IMR-90 (cell line): Measurements from ENCODE around the gene AK3. TPM values are rescaled to one million over a fixed set of nuclear protein-coding genes. Genes with fewer than 3 reads are reported as not detected.

ENCODE experiments used
- ATAC-seq: fragments of 200-7000 bp; cut with Tn5 transposase; 2 replicates; pipeline ENCODE4 v1.9.1; 2020; ENCODE audit warnings: low read depth, mild to moderate bottlenecking, moderate library complexity
- BruUV-seq: library from RNA; stranded (reverse); fragments of 400-500 nt; replicated peaks from 2 replicates; lab custom pipeline; 2021; lab: Mats Ljungman, UMichigan
- CTCF ChIA-PET: fragments of 300-600 bp; formaldehyde crosslinking; extraction: SDS; loops from one replicate; lab custom pipeline; 2021; ENCODE audit warnings: antibody characterized with exemption; lab: Yijun Ruan, JAX
- POLR2A ChIA-PET: fragments of 300-600 bp; sonication (Branson Sonifier 250); formaldehyde crosslinking; loops from one replicate; lab custom pipeline; 2022; ENCODE audit warnings: antibody characterized with exemption; ENCODE audit not compliant: unreplicated experiment; lab: Charles Lee
- DNase-seq: peaks from one replicate; pipeline ENCODE4 v3.0.0; 2013
- H2AFZ ChIP-seq: replicated peaks from 2 replicates; pipeline ENCODE3; 2013; ENCODE audit warnings: low read length, mild to moderate bottlenecking; ENCODE audit not compliant: poor library complexity
- H2AK5ac ChIP-seq: 2 replicates; pipeline ENCODE4 v1.6.1; 2013; ENCODE audit warnings: low read depth, low read length, inconsistent platforms
- H2AK9ac ChIP-seq: replicated peaks from 2 replicates; pipeline ENCODE3; 2013; ENCODE audit warnings: mild to moderate bottlenecking, low read depth, low read length, moderate library complexity; ENCODE audit not compliant: poor library complexity
- H2BK120ac ChIP-seq: 2 replicates; pipeline ENCODE4 v1.6.1; 2013; ENCODE audit warnings: low read depth, low read length, inconsistent platforms
- H2BK15ac ChIP-seq: 3 replicates; pipeline ENCODE4 v1.6.1; 2013; ENCODE audit warnings: low read depth, low read length, inconsistent platforms
- H2BK20ac ChIP-seq: 2 replicates; pipeline ENCODE4 v1.6.1; 2013; ENCODE audit warnings: low read depth, mild to moderate bottlenecking, inconsistent platforms, low read length, moderate library complexity
- H2BK5ac ChIP-seq: 2 replicates; pipeline ENCODE4 v1.6.1; 2013; ENCODE audit warnings: mild to moderate bottlenecking, low read depth, low read length, inconsistent platforms; ENCODE audit not compliant: poor library complexity, severe bottlenecking
- H3K14ac ChIP-seq: replicated peaks from 2 replicates; pipeline ENCODE4 v1.6.1; 2013; ENCODE audit warnings: low read depth, low read length, inconsistent platforms
- H3K18ac ChIP-seq: 2 replicates; pipeline ENCODE4 v1.6.1; 2013; ENCODE audit warnings: low read depth, low read length, control low read depth
- H3K23ac ChIP-seq: 2 replicates; pipeline ENCODE4 v1.6.1; 2013; ENCODE audit warnings: low read depth, low read length, inconsistent platforms
- H3K27ac ChIP-seq: 2 replicates; pipeline ENCODE4 v1.5.1; 2013; ENCODE audit warnings: mild to moderate bottlenecking, control low read depth, low read length; ENCODE audit not compliant: insufficient read depth
- H3K27me3 ChIP-seq: 2 replicates; pipeline ENCODE4 v1.6.1; 2013; ENCODE audit warnings: low read length; ENCODE audit not compliant: control insufficient read depth, insufficient read depth
- H3K36me3 ChIP-seq: 2 replicates; pipeline ENCODE4 v1.6.1; 2013; ENCODE audit warnings: low read length, mixed read lengths; ENCODE audit not compliant: control insufficient read depth, insufficient read depth
- H3K4ac ChIP-seq: 2 replicates; pipeline ENCODE4 v1.6.1; 2013; ENCODE audit warnings: low read depth, low read length, inconsistent platforms
- H3K4me1 ChIP-seq: 2 replicates; pipeline ENCODE4 v1.6.1; 2013; ENCODE audit warnings: low read length, mixed read lengths; ENCODE audit not compliant: control insufficient read depth, insufficient read depth
- H3K4me2 ChIP-seq: 2 replicates; pipeline ENCODE4 v1.6.1; 2013; ENCODE audit warnings: low read depth, mild to moderate bottlenecking, control low read depth, low read length, moderate library complexity
- H3K4me3 ChIP-seq: 2 replicates; pipeline ENCODE4 v1.5.1; 2013; ENCODE audit warnings: low read depth, mild to moderate bottlenecking, control low read depth, low read length, moderate library complexity; ENCODE audit not compliant: insufficient read depth
- H3K56ac ChIP-seq: 2 replicates; pipeline ENCODE4 v1.6.1; 2013; ENCODE audit warnings: low read length, inconsistent platforms; ENCODE audit not compliant: insufficient read depth; ENCODE audit errors: extremely low read depth
- H3K79me1 ChIP-seq, 2 experiments: 2 replicates each; pipeline ENCODE4 v1.6.1; 2013; ENCODE audit warnings: low read length in 2 of 2, inconsistent platforms in 1 of 2, low read depth in 1 of 2
- H3K9ac ChIP-seq: 2 replicates; pipeline ENCODE4 v1.6.1; 2013; ENCODE audit warnings: low read depth, low read length, control low read depth
- H3K9me1 ChIP-seq: 2 replicates; pipeline ENCODE4 v1.6.1; 2013; ENCODE audit warnings: low read length, inconsistent platforms; ENCODE audit not compliant: insufficient read depth
- H3K9me3 ChIP-seq: 2 replicates; pipeline ENCODE4 v1.6.1; 2013; ENCODE audit warnings: low read length; ENCODE audit not compliant: control insufficient read depth, insufficient read depth
- H4K20me1 ChIP-seq: 2 replicates; pipeline ENCODE4 v1.6.1; 2013; ENCODE audit warnings: low read length, inconsistent platforms; ENCODE audit not compliant: insufficient read depth
- H4K5ac ChIP-seq: 2 replicates; pipeline ENCODE4 v1.6.1; 2013; ENCODE audit warnings: mild to moderate bottlenecking, low read depth, low read length, control low read depth
- H4K8ac ChIP-seq, 2 experiments: 2 replicates each; pipeline ENCODE4 v1.6.1; 2013; ENCODE audit warnings: low read depth in 2 of 2, low read length in 2 of 2, control low read depth in 1 of 2, inconsistent platforms in 1 of 2
- H4K91ac ChIP-seq: 2 replicates; pipeline ENCODE4 v1.6.1; 2013; ENCODE audit warnings: low read depth, low read length, inconsistent platforms; ENCODE audit not compliant: insufficient read depth
- BHLHE40 ChIP-seq: fragments of 150-350 bp; IDR thresholded peaks from 2 replicates; pipeline ENCODE4 v1.6.1; 2016; ENCODE audit warnings: mild to moderate bottlenecking, low read depth, low read length
- CEBPB ChIP-seq: IDR thresholded peaks from 2 replicates; pipeline ENCODE4 v1.6.1; 2012; ENCODE audit warnings: low read depth, low read length, improper control_type of control experiment
- CHD1 ChIP-seq: IDR thresholded peaks from 2 replicates; pipeline ENCODE4 v1.6.1; 2012; ENCODE audit warnings: low read depth, low read length, improper control_type of control experiment
- FOS ChIP-seq: fragments of 150-350 bp; IDR thresholded peaks from 2 replicates; pipeline ENCODE4 v1.6.1; 2016; ENCODE audit warnings: low read depth, low read length
- MAFK ChIP-seq: IDR thresholded peaks from 2 replicates; pipeline ENCODE4 v1.6.1; 2012; ENCODE audit warnings: low read depth, low read length, improper control_type of control experiment
- MAZ ChIP-seq: IDR thresholded peaks from 2 replicates; pipeline ENCODE4 v1.6.1; 2012; ENCODE audit warnings: low read depth, mild to moderate bottlenecking, low read length, improper control_type of control experiment, moderate library complexity, borderline replicate concordance
- MXI1 ChIP-seq: IDR thresholded peaks from 2 replicates; pipeline ENCODE4 v1.6.1; 2012; ENCODE audit warnings: low read depth, mild to moderate bottlenecking, low read length, moderate library complexity, borderline replicate concordance
- POLR2A ChIP-seq: IDR thresholded peaks from 2 replicates; pipeline ENCODE4 v1.6.1; 2012; ENCODE audit warnings: mild to moderate bottlenecking, low read depth, low read length
- RAD21 ChIP-seq: IDR thresholded peaks from 2 replicates; pipeline ENCODE4 v1.6.1; 2012; ENCODE audit warnings: low read length, improper control_type of control experiment
- RCOR1 ChIP-seq: IDR thresholded peaks from 2 replicates; pipeline ENCODE4 v1.6.1; 2012; ENCODE audit warnings: mild to moderate bottlenecking, low read length, improper control_type of control experiment; ENCODE audit not compliant: insufficient replicate concordance
- RFX5 ChIP-seq: IDR thresholded peaks from 2 replicates; pipeline ENCODE4 v1.8.0; 2012; ENCODE audit warnings: low read depth, mild to moderate bottlenecking, low read length, moderate library complexity
- SMC3 ChIP-seq: fragments of 150-350 bp; IDR thresholded peaks from 2 replicates; pipeline ENCODE4 v1.6.1; 2016; ENCODE audit warnings: low read depth, mild to moderate bottlenecking, antibody characterized with exemption, low read length, moderate library complexity
- WGBS, 2 experiments: methylation state at CpG; one replicate each; pipeline versions ENCODE4 v1.1.5 to v1.1.7; 2013; ENCODE audit warnings: missing lambda C conversion rate in 2 of 2; ENCODE audit not compliant: insufficient read length in 1 of 2; ENCODE audit errors: extremely low coverage in 2 of 2; 5-methylcytosine and 5-hydroxymethylcytosine counted together
- dilution Hi-C: fragments of 300-500 bp; cut with HindIII; formaldehyde crosslinking; loops from one replicate; pipeline ENCODE4 v1.14.3; 2018; ENCODE audit warnings: low sequenced_read_pairs; ENCODE audit not compliant: unreplicated experiment
- in situ Hi-C: fragments of 300-500 bp; cut with MboI; formaldehyde crosslinking; loops from 3 replicates; pipeline ENCODE4 v1.14.3; 2019; ENCODE audit warnings: low sequenced_read_pairs, inconsistent platforms, mixed read lengths
- intact Hi-C: fragments of 100-400 bp; cut with micrococcal nuclease; formaldehyde crosslinking; loops from 2 replicates; pipeline ENCODE4 v1.10.0; 2022
- polyA plus RNA-seq, 3 experiments: library from polyadenylated mRNA; depleted of rRNA; stranded (reverse); fragments of >200 nt; gene quantifications; 2 replicates each; pipeline ENCODE4 v1.2.3, GENCODE V29; 2012; ENCODE audit warnings: low replicate concordance in 1 of 3
- total RNA-seq: library from RNA; depleted of rRNA; stranded (reverse); fragments of >200 nt; gene quantifications from 2 replicates; pipeline ENCODE4 v1.2.3, GENCODE V29; 2012
- TF ChIP-seq, protein P1 (sequence below): fragments of 150-350 bp; IDR thresholded peaks from 2 replicates; pipeline ENCODE4 v1.6.1; 2016; ENCODE audit warnings: low read depth, mild to moderate bottlenecking, low read length, moderate library complexity, borderline replicate concordance
- TF ChIP-seq, protein P2 (sequence below): fragments of 150-350 bp; IDR thresholded peaks from 2 replicates; pipeline ENCODE4 v1.6.1; 2017; ENCODE audit warnings: mild to moderate bottlenecking, antibody characterized with exemption, low read length, low read depth
- TF ChIP-seq, protein P3 (sequence below): conservative IDR thresholded peaks from 2 replicates; pipeline ENCODE4 v1.5.1; 2012; ENCODE audit warnings: mild to moderate bottlenecking, low read depth, low read length, improper control_type of control experiment

AK3 gene
- total and polyA plus RNA-seq, 2 of the 4 experiments (the other 2 are of a cell fraction): 24.7 to 26.2 TPM

DNA sequence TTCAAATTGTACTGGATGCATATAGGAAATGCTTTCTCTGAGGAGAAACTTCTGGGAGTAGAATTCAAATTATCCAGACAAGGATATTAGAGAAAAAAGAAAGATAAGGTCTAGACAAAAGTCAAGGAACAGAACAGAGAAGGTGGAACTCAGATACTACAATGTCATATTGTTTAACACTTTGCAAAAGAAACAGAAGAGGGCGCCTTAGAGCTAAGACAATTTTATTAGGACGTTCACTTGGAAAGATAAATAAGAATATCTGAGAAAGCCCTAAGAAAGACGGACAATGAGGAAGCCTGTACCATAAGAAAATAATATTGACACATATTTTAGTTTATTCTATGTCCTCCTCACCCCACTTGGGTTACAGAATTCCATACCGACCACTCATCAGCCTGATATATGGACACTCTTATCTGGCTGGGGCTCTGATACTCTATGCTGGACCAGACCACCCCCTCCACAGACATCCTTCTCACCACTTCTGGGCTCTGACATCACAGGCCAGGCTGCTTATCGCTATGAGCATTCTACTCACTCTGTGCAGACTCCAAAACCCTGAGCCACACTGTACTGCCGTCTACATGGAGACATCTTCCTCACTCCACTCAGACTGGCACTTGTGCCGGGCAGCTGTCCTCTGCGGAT is 9.1 kb upstream of the AK3 start:
- CTCF ChIA-PET: interaction anchor here (0.7 kb wide), 1 partner anchor 162 kb away, joined by 4 read pairs; no protein-coding TSS in a partner anchor
- no peak overlapping the region for H3K9ac ChIP-seq
- no peak overlapping the region for H2AFZ ChIP-seq
- no TSS peak for BruUV-seq
- 86% methylated on average over 1 of the region's 8 CpGs; no CpG with 5 or more reads in 1 of the 2 experiments for WGBS, 2 experiments
- no peak overlapping the region for H2BK5ac ChIP-seq
- H4K5ac ChIP-seq: no peak overlapping the region
- H3K79me1 ChIP-seq: no peaks in the 10 kb centered on the region
- no peaks in the 10 kb centered on the region for H3K4me1 ChIP-seq
- H2AK9ac ChIP-seq: no peak overlapping the region
- no peak overlapping the region for H2BK120ac ChIP-seq
- no peak overlapping the region for H3K4ac ChIP-seq
- H3K14ac ChIP-seq: no peak overlapping the region
- H3K27ac ChIP-seq: no peak overlapping the region
- no peaks in the 10 kb centered on the region for H3K27me3 ChIP-seq
- no peak overlapping the region for H3K56ac ChIP-seq
- H3K4me3 ChIP-seq: no peak overlapping the region
- H2AK5ac ChIP-seq: 0 out of 2 replicates have a peak overlapping the region, but pooled peaks have one; percentile 16
- H3K4me2 ChIP-seq: no peak overlapping the region; the same call in 1 of the 2 replicates
- H3K36me3 ChIP-seq: no peaks in the 10 kb centered on the region
- peak; percentile 61 for DNase-seq
- peaks cover 3% of the 10 kb centered on the region; the same call in 1 of the 2 replicates for H3K9me1 ChIP-seq
- no peak overlapping the region for H3K18ac ChIP-seq
- H3K9me3 ChIP-seq: no peaks in the 10 kb centered on the region
- H3K23ac ChIP-seq: no peak overlapping the region
- in situ Hi-C loops: loop anchor here (25.0 kb wide), 2 partner anchors 437 to 687 kb away; partner anchors contain the start of genes INSL6 and PLGRKT
- no peak overlapping the region for H2BK20ac ChIP-seq
- no peak overlapping the region for H2BK15ac ChIP-seq
- no peak overlapping the region for H4K8ac ChIP-seq
- H4K20me1 ChIP-seq: no peaks in the 10 kb centered on the region
- no peak overlapping the region for H4K91ac ChIP-seq
- dilution Hi-C loops: no loop called here
- POLR2A ChIA-PET: no interaction called here
- intact Hi-C loops: loop anchor here (10.0 kb wide), 2 partner anchors 305 to 435 kb away; partner anchors contain the start of gene INSL6
- peak; percentile 90 for ATAC-seq
- TF ChIP-seq FOS: no peak
- TF ChIP-seq RAD21: peak; percentile 58
- no peak for TF ChIP-seq MXI1
- TF ChIP-seq CEBPB: no peak
- TF ChIP-seq, protein P1, sequence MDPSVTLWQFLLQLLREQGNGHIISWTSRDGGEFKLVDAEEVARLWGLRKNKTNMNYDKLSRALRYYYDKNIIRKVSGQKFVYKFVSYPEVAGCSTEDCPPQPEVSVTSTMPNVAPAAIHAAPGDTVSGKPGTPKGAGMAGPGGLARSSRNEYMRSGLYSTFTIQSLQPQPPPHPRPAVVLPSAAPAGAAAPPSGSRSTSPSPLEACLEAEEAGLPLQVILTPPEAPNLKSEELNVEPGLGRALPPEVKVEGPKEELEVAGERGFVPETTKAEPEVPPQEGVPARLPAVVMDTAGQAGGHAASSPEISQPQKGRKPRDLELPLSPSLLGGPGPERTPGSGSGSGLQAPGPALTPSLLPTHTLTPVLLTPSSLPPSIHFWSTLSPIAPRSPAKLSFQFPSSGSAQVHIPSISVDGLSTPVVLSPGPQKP: no peak
- TF ChIP-seq CHD1: no peak
- TF ChIP-seq POLR2A: no peak
- TF ChIP-seq SMC3: peak; percentile 63
- TF ChIP-seq RCOR1: no peak
- TF ChIP-seq, protein P2, sequence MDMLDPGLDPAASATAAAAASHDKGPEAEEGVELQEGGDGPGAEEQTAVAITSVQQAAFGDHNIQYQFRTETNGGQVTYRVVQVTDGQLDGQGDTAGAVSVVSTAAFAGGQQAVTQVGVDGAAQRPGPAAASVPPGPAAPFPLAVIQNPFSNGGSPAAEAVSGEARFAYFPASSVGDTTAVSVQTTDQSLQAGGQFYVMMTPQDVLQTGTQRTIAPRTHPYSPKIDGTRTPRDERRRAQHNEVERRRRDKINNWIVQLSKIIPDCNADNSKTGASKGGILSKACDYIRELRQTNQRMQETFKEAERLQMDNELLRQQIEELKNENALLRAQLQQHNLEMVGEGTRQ: no peak
- no peak for TF ChIP-seq MAFK
- TF ChIP-seq MAZ: no peak
- TF ChIP-seq BHLHE40: no peak
- TF ChIP-seq, protein P3, sequence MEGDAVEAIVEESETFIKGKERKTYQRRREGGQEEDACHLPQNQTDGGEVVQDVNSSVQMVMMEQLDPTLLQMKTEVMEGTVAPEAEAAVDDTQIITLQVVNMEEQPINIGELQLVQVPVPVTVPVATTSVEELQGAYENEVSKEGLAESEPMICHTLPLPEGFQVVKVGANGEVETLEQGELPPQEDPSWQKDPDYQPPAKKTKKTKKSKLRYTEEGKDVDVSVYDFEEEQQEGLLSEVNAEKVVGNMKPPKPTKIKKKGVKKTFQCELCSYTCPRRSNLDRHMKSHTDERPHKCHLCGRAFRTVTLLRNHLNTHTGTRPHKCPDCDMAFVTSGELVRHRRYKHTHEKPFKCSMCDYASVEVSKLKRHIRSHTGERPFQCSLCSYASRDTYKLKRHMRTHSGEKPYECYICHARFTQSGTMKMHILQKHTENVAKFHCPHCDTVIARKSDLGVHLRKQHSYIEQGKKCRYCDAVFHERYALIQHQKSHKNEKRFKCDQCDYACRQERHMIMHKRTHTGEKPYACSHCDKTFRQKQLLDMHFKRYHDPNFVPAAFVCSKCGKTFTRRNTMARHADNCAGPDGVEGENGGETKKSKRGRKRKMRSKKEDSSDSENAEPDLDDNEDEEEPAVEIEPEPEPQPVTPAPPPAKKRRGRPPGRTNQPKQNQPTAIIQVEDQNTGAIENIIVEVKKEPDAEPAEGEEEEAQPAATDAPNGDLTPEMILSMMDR: peak; percentile 68
- TF ChIP-seq RFX5: no peak
